GM19193 (cell line): Measurements from ENCODE around the gene ASXL1.

Experiments
- POLR2A ChIP-seq: IDR thresholded peaks from 4 replicates; pipeline ENCODE4 v1.6.1; 2011; ENCODE audit not compliant: insufficient read depth, insufficient read length; ENCODE audit errors: extremely low read depth

Gene ASXL1

GRCh38 chr20:32449890-32450401 lies 91.8 kb downstream of the ASXL1 start:
- no peak for TF ChIP-seq POLR2A

- no peak for TF ChIP-seq POLR2A
Observed at GRCh38 chr20:32450484-32451061, 92.4 kb downstream of the ASXL1 start.

GRCh38 chr20:32451340-32451681 lies 93.2 kb downstream of the ASXL1 start:
- TF ChIP-seq POLR2A, result no peak

GRCh38 chr20:32451682-32452461 lies 93.7 kb downstream of the ASXL1 start:
- no peak for TF ChIP-seq POLR2A

- no peak for TF ChIP-seq POLR2A
Observed at GRCh38 chr20:32452776-32453466, 94.8 kb downstream of the ASXL1 start.

- no peak for TF ChIP-seq POLR2A
Observed at GRCh38 chr20:32453467-32454163, 95.5 kb downstream of the ASXL1 start.

- no peak for TF ChIP-seq POLR2A
Observed at GRCh38 chr20:32454164-32455145, 96.3 kb downstream of the ASXL1 start.

GRCh38 chr20:32455171-32455900 lies 97.2 kb downstream of the ASXL1 start:
- TF ChIP-seq POLR2A, result no peak

GRCh38 chr20:32455901-32456701 lies 98.0 kb downstream of the ASXL1 start:
- no peak for TF ChIP-seq POLR2A

GRCh38 chr20:32456869-32457478 lies 98.8 kb downstream of the ASXL1 start:
- no peak for TF ChIP-seq POLR2A

GRCh38 chr20:32457479-32457986 lies 99.4 kb downstream of the ASXL1 start:
- TF ChIP-seq POLR2A, result no peak
